SK-N-SH treated with all-trans-retinoic acid at 6 μM for 48 hours (cell line): ENCODE data around the gene MYLK.

ENCODE experiments used
- BACH2 ChIP-seq: fragments of 250-450 bp; sonication (Bioruptor Pico); IDR thresholded peaks from 2 replicates; pipeline ENCODE4 v1.9.0; 2021; ENCODE audit warnings: mild to moderate bottlenecking, borderline replicate concordance
- ESRRG ChIP-seq: fragments of 250-450 bp; sonication (Bioruptor Pico); IDR thresholded peaks from 2 replicates; pipeline ENCODE4 v1.6.1; 2021; ENCODE audit warnings: mild to moderate bottlenecking
- GLIS3 ChIP-seq: fragments of 250-450 bp; sonication (Bioruptor Pico); IDR thresholded peaks from 2 replicates; pipeline ENCODE4 v1.5.0; 2020; ENCODE audit warnings: mild to moderate bottlenecking, moderate library complexity
- ISL1 ChIP-seq: fragments of 250-450 bp; sonication (Bioruptor Pico); IDR thresholded peaks from 2 replicates; pipeline ENCODE4 v2.1.2; 2022; ENCODE audit warnings: mild to moderate bottlenecking, moderate library complexity
- ZC3H10 ChIP-seq: fragments of 250-450 bp; sonication (Bioruptor Pico); IDR thresholded peaks from 2 replicates; pipeline ENCODE4 v1.5.1; 2021; ENCODE audit warnings: mild to moderate bottlenecking, moderate library complexity
- ZFP30 ChIP-seq: fragments of 450-650 bp; formaldehyde crosslinking; IDR thresholded peaks from 2 replicates; pipeline ENCODE4 v1.5.0; 2022; ENCODE audit warnings: mild to moderate bottlenecking, moderate library complexity
- ZNF565 ChIP-seq: fragments of 450-650 bp; formaldehyde crosslinking; conservative IDR thresholded peaks from 2 replicates; pipeline ENCODE4 v1.5.0; 2020; ENCODE audit warnings: low read depth, mild to moderate bottlenecking, moderate library complexity
- ZNF70 ChIP-seq: fragments of 450-650 bp; formaldehyde crosslinking; IDR thresholded peaks from 2 replicates; pipeline ENCODE4 v1.5.0; 2020; ENCODE audit warnings: mild to moderate bottlenecking, moderate library complexity
- TF ChIP-seq, protein P1 (sequence below): fragments of 250-450 bp; sonication (Bioruptor Pico); IDR thresholded peaks from 2 replicates; pipeline ENCODE4 v1.8.0; 2021; ENCODE audit warnings: low read depth, mild to moderate bottlenecking, moderate library complexity, borderline replicate concordance
- TF ChIP-seq, protein P2 (sequence below): fragments of 250-450 bp; sonication (Bioruptor Pico); IDR thresholded peaks from 2 replicates; pipeline ENCODE4 v1.5.1; 2020; ENCODE audit warnings: low read depth, mild to moderate bottlenecking, moderate library complexity
- TF ChIP-seq, protein P3 (sequence below): fragments of 250-450 bp; sonication (Bioruptor Pico); IDR thresholded peaks from 2 replicates; pipeline ENCODE4 v1.8.0; 2020; ENCODE audit warnings: mild to moderate bottlenecking, moderate library complexity, borderline replicate concordance

DNA sequence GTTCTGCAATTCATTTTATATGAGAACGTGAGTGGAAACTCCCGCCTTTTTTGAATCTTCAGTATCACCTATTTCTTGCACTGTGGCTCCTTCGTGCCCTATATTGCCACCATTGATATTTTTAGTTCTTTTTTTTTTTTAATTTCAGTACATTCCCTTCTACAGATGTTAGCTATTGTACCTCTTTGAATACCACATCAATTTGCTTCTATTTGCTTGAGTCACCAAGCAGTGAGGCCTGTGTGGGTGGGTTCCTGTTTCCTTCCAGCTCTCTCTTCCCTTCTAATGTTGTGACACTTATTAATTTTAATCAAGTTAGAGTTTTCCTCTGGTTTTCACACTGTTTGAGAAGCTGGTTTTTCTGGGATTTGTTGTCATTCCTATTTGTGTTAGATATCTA, 308.0 kb downstream of the MYLK start:
- TF ChIP-seq, protein P1, sequence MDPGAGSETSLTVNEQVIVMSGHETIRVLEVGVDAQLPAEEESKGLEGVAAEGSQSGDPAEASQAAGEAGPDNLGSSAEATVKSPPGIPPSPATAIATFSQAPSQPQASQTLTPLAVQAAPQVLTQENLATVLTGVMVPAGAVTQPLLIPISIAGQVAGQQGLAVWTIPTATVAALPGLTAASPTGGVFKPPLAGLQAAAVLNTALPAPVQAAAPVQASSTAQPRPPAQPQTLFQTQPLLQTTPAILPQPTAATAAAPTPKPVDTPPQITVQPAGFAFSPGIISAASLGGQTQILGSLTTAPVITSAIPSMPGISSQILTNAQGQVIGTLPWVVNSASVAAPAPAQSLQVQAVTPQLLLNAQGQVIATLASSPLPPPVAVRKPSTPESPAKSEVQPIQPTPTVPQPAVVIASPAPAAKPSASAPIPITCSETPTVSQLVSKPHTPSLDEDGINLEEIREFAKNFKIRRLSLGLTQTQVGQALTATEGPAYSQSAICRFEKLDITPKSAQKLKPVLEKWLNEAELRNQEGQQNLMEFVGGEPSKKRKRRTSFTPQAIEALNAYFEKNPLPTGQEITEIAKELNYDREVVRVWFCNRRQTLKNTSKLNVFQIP = no peak
- TF ChIP-seq BACH2 (CRISPR knock-in tag) (no peak), ZC3H10 (no peak), ZNF70 (CRISPR knock-in tag) (no peak), ZNF565 (CRISPR knock-in tag) (no peak), ESRRG (CRISPR knock-in tag) (no peak), ZFP30 (CRISPR knock-in tag) (no peak), ISL1 (CRISPR knock-in tag) (no peak), GLIS3 (CRISPR knock-in tag) (no peak)
- TF ChIP-seq, protein P2, sequence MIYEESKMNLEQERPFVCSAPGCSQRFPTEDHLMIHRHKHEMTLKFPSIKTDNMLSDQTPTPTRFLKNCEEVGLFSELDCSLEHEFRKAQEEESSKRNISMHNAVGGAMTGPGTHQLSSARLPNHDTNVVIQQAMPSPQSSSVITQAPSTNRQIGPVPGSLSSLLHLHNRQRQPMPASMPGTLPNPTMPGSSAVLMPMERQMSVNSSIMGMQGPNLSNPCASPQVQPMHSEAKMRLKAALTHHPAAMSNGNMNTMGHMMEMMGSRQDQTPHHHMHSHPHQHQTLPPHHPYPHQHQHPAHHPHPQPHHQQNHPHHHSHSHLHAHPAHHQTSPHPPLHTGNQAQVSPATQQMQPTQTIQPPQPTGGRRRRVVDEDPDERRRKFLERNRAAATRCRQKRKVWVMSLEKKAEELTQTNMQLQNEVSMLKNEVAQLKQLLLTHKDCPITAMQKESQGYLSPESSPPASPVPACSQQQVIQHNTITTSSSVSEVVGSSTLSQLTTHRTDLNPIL (CRISPR knock-in tag) = no peak
- TF ChIP-seq, protein P3, sequence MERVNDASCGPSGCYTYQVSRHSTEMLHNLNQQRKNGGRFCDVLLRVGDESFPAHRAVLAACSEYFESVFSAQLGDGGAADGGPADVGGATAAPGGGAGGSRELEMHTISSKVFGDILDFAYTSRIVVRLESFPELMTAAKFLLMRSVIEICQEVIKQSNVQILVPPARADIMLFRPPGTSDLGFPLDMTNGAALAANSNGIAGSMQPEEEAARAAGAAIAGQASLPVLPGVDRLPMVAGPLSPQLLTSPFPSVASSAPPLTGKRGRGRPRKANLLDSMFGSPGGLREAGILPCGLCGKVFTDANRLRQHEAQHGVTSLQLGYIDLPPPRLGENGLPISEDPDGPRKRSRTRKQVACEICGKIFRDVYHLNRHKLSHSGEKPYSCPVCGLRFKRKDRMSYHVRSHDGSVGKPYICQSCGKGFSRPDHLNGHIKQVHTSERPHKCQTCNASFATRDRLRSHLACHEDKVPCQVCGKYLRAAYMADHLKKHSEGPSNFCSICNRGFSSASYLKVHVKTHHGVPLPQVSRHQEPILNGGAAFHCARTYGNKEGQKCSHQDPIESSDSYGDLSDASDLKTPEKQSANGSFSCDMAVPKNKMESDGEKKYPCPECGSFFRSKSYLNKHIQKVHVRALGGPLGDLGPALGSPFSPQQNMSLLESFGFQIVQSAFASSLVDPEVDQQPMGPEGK (CRISPR knock-in tag) = no peak
